PC-3 (cell line): ENCODE data around the gene MS4A6E. TPM values are rescaled to one million over a fixed set of nuclear protein-coding genes. Genes with fewer than 3 reads are reported as not detected.

Experiments
- ATAC-seq: fragments of 200-7000 bp; cut with Tn5 transposase; 2 replicates; pipeline ENCODE4 v1.9.1; 2020; ENCODE audit warnings: mild to moderate bottlenecking, moderate library complexity
- BruUV-seq: library from RNA; stranded (reverse); fragments of 400-500 nt; replicated peaks from 2 replicates; lab custom pipeline; 2021; lab: Mats Ljungman, UMichigan
- CTCF ChIA-PET: fragments of 300-600 bp; sonication (Branson Sonifier 250); formaldehyde crosslinking; loops from one replicate; lab custom pipeline; 2022; ENCODE audit warnings: antibody characterized with exemption; lab: Charles Lee
- POLR2A ChIA-PET: fragments of 300-600 bp; sonication (Branson Sonifier 250); formaldehyde crosslinking; loops from one replicate; lab custom pipeline; 2022; ENCODE audit warnings: antibody characterized with exemption; ENCODE audit not compliant: unreplicated experiment; lab: Charles Lee
- DNase-seq: peaks from one replicate; pipeline ENCODE4 v3.0.0-alpha.2; 2015
- H2AFZ ChIP-seq: fragments of 300-600 bp; sonication (generic); 2 replicates; pipeline ENCODE4 v1.6.0; 2016; ENCODE audit warnings: antibody characterized with exemption, low read length
- H3F3A ChIP-seq: fragments of 300-600 bp; sonication (generic); one replicate; pipeline ENCODE4 v1.6.0; 2017; ENCODE audit warnings: antibody characterized with exemption, low read length, control low read depth, mild to moderate bottlenecking; ENCODE audit not compliant: unreplicated experiment
- H3K27ac ChIP-seq: fragments of 300-600 bp; sonication (generic); 2 replicates; pipeline ENCODE4 v1.5.1; 2016; ENCODE audit warnings: mild to moderate bottlenecking, low read length
- H3K27me3 ChIP-seq: fragments of 300-600 bp; sonication (generic); 2 replicates; pipeline ENCODE4 v1.6.1; 2016; ENCODE audit warnings: low read length, mixed read lengths
- H3K36me3 ChIP-seq: fragments of 300-600 bp; sonication (generic); 2 replicates; pipeline ENCODE4 v1.6.1; 2016; ENCODE audit warnings: low read depth, mixed run types, low read length, mixed read lengths
- H3K4me1 ChIP-seq: fragments of 300-600 bp; sonication (generic); 2 replicates; pipeline ENCODE4 v1.5.1; 2016; ENCODE audit warnings: low read length; ENCODE audit not compliant: insufficient read depth
- H3K4me2 ChIP-seq: fragments of 300-600 bp; sonication (generic); 2 replicates; pipeline ENCODE4 v1.6.0; 2016; ENCODE audit warnings: low read length
- H3K4me3 ChIP-seq: fragments of 300-600 bp; sonication (generic); 2 replicates; pipeline ENCODE4 v1.5.1; 2016; ENCODE audit warnings: mild to moderate bottlenecking, low read length, mixed read lengths
- H3K79me2 ChIP-seq: fragments of 300-600 bp; sonication (generic); 2 replicates; pipeline ENCODE4 v1.6.1; 2017; ENCODE audit warnings: low read length, mixed read lengths
- H3K9ac ChIP-seq: fragments of 300-600 bp; sonication (generic); 2 replicates; pipeline ENCODE4 v1.6.0; 2016; ENCODE audit warnings: mild to moderate bottlenecking, low read length
- H3K9me2 ChIP-seq: fragments of 300-600 bp; sonication (generic); replicated peaks from 2 replicates; pipeline ENCODE4 v1.6.1; 2016; ENCODE audit warnings: mixed run types, low read length, mixed read lengths
- H3K9me3 ChIP-seq: fragments of 300-600 bp; sonication (generic); 2 replicates; pipeline ENCODE4 v1.6.1; 2016; ENCODE audit warnings: low read length, mixed read lengths
- H4K20me1 ChIP-seq: fragments of 300-600 bp; sonication (generic); 2 replicates; pipeline ENCODE4 v1.6.1; 2016; ENCODE audit warnings: low read length, mixed read lengths
- EZH2 ChIP-seq: fragments of 300-600 bp; sonication (generic); IDR thresholded peaks from one replicate; pipeline ENCODE4 v1.6.1; 2017; ENCODE audit warnings: antibody characterized with exemption, mild to moderate bottlenecking, low read length; ENCODE audit not compliant: unreplicated experiment
- EZH2phosphoT487 ChIP-seq: fragments of 300-600 bp; sonication (generic); IDR thresholded peaks from 2 replicates; pipeline ENCODE4 v1.6.1; 2018; ENCODE audit warnings: mild to moderate bottlenecking, antibody characterized with exemption, low read length, borderline replicate concordance
- intact Hi-C: fragments of 100-400 bp; cut with micrococcal nuclease; formaldehyde crosslinking; loops from 2 replicates; pipeline ENCODE4 v1.9.0; 2023
- total RNA-seq: library from RNA; depleted of rRNA; stranded (reverse); fragments of >200 nt; gene quantifications from 2 replicates; pipeline ENCODE4 v1.2.3, GENCODE V29; 2014
- TF ChIP-seq, protein P1 (sequence below): fragments of 300-600 bp; sonication (generic); conservative IDR thresholded peaks from 2 replicates; pipeline ENCODE4 v1.5.1; 2017; ENCODE audit warnings: antibody characterized with exemption, low read depth, mild to moderate bottlenecking, low read length

MS4A6E gene
- total RNA-seq, 1 experiment from 2014 or later, result not detected

- no peaks in the 10 kb centered on the region for H3K9me2 ChIP-seq
- H3K9me3 ChIP-seq, result no peaks in the 10 kb centered on the region
- H3K4me2 ChIP-seq, result peak within 1 kb of the TSS; percentile 38
- no peak within 1 kb of the TSS for H3K4me3 ChIP-seq
- TF ChIP-seq EZH2phosphoT487 (no peak), EZH2 (no peak)
- TF ChIP-seq, protein P1, sequence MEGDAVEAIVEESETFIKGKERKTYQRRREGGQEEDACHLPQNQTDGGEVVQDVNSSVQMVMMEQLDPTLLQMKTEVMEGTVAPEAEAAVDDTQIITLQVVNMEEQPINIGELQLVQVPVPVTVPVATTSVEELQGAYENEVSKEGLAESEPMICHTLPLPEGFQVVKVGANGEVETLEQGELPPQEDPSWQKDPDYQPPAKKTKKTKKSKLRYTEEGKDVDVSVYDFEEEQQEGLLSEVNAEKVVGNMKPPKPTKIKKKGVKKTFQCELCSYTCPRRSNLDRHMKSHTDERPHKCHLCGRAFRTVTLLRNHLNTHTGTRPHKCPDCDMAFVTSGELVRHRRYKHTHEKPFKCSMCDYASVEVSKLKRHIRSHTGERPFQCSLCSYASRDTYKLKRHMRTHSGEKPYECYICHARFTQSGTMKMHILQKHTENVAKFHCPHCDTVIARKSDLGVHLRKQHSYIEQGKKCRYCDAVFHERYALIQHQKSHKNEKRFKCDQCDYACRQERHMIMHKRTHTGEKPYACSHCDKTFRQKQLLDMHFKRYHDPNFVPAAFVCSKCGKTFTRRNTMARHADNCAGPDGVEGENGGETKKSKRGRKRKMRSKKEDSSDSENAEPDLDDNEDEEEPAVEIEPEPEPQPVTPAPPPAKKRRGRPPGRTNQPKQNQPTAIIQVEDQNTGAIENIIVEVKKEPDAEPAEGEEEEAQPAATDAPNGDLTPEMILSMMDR, result no peak
- peaks cover 39% of the 10 kb centered on the region for H3K4me1 ChIP-seq
- H3K36me3 ChIP-seq, result no peaks in the 10 kb centered on the region
- ATAC-seq (no peak), DNase-seq (peak; percentile 68)
- H3F3A ChIP-seq, result no peaks in the 10 kb centered on the region
- CTCF ChIA-PET, result no interaction called here
- peak within 1 kb of the TSS; percentile 39; the same call in 1 of the 2 replicates for H3K9ac ChIP-seq
- no peaks in the 10 kb centered on the region for H4K20me1 ChIP-seq
- POLR2A ChIA-PET, result no interaction called here
- H2AFZ ChIP-seq, result no peak within 1 kb of the TSS; the same call in 1 of the 2 replicates
- H3K27me3 ChIP-seq, result no peaks in the 10 kb centered on the region
- BruUV-seq, result no TSS peak
- no peaks in the 10 kb centered on the region for H3K79me2 ChIP-seq
- H3K27ac ChIP-seq, result peak within 1 kb of the TSS; percentile 90
- intact Hi-C loops, result no loop called here
Observed at GRCh38 chr11:60378354-60378753, 51.3 kb downstream of the MS4A6E start, which contains the start of gene MS4A7. TSS of gene MS4A7 (plus strand) at chr11:60378532. CDS start at chr11:60383142, 4,610 bp downstream.

DNA sequence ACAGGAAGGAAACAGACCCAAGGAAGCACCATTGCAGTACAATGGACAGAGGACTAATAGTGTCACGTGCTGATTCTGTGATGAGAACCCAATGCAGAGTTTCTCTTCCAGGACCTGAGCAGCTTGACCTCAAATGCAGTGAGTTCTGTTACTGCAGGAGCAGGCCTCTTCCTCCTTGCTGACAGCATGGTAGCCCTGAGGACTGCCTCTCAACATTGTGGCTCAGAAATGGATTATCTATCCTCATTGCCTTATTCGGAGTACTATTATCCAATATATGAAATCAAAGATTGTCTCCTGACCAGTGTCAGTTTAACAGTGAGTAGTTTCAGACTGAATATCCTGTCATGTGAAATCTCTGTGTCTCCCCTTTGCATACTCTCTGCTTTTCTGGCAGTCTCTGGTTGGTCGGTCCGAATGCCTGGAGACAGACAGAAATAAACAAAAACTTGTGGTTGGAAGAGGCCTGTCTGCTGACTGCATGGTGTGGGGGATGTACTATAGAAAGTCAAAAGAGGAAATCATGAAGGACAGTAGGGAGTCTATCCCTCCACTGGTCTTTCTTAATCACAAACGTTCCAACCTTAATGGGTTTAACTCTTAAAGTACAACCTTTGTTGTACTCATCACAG lies 62.3 kb downstream of the MS4A6E start:
- ChIA-PET POLR2A (no interaction called here), CTCF (no interaction called here)
- no TSS peak for BruUV-seq
- H3F3A ChIP-seq, result no peaks in the 10 kb centered on the region
- intact Hi-C loops, result no loop called here
- H2AFZ ChIP-seq, result no peak overlapping the region
- no peaks in the 10 kb centered on the region for H3K9me3 ChIP-seq
- H3K27ac ChIP-seq, result no peak overlapping the region
- no peak overlapping the region for H3K4me2 ChIP-seq
- no peak for DNase-seq
- H3K4me1 ChIP-seq, result no peaks in the 10 kb centered on the region
- no peaks in the 10 kb centered on the region for H4K20me1 ChIP-seq
- H3K36me3 ChIP-seq, result no peaks in the 10 kb centered on the region
- H3K9ac ChIP-seq, result no peak overlapping the region
- H3K27me3 ChIP-seq, result peaks cover 18% of the 10 kb centered on the region; the same call in 1 of the 2 replicates
- H3K4me3 ChIP-seq, result no peak overlapping the region
- no peaks in the 10 kb centered on the region for H3K9me2 ChIP-seq
- ATAC-seq, result no peak
- TF ChIP-seq, protein P1, result no peak
- TF ChIP-seq EZH2 (no peak), EZH2phosphoT487 (no peak)
- H3K79me2 ChIP-seq, result no peaks in the 10 kb centered on the region

DNA sequence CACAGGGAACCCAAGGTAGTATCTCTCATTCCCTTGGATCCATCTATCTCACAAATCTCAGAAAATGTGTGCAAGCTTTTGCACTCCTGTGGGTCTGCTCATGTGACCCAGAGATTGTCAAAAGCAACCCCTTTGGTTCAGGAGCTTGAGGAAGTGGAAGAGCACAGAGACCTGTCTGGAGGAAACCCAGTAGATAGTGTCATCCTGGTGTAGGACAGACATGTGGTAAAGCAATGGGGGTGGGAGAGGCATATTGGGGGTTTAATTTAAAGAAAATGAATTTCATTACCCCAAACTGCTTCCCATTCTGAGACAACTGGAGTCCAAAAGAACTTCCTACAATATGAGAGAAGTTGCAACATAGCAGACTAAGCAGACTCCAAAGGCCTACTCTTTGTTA lies 63.4 kb downstream of the MS4A6E start:
- no peaks in the 10 kb centered on the region for H3K79me2 ChIP-seq
- DNase-seq (no peak), ATAC-seq (no peak)
- H3K27ac ChIP-seq, result no peak overlapping the region
- H3K36me3 ChIP-seq, result no peaks in the 10 kb centered on the region
- intact Hi-C loops, result no loop called here
- no peaks in the 10 kb centered on the region for H3K9me2 ChIP-seq
- H4K20me1 ChIP-seq, result no peaks in the 10 kb centered on the region
- H3K4me2 ChIP-seq, result no peak overlapping the region
- BruUV-seq, result no TSS peak
- H3K27me3 ChIP-seq, result peaks cover 24% of the 10 kb centered on the region; the same call in 1 of the 2 replicates
- CTCF ChIA-PET, result no interaction called here
- no peak overlapping the region for H3K9ac ChIP-seq
- H3K9me3 ChIP-seq, result no peaks in the 10 kb centered on the region
- no peaks in the 10 kb centered on the region for H3F3A ChIP-seq
- POLR2A ChIA-PET, result no interaction called here
- TF ChIP-seq, protein P1, result no peak
- TF ChIP-seq EZH2 (no peak), EZH2phosphoT487 (no peak)
- no peaks in the 10 kb centered on the region for H3K4me1 ChIP-seq
- H2AFZ ChIP-seq, result no peak overlapping the region
- no peak overlapping the region for H3K4me3 ChIP-seq
